Upper lobe of left lung (tissue), 4 donors: ENCODE measurements around the gene TMEM132C.

Source experiments
- CTCF ChIP-seq, 6 experiments: fragments of 450-650 bp in 4 of 6; fragments of 200-600 bp in 2 of 6; sonication (generic) in 2 of 6; IDR thresholded peaks; one replicate each; pipeline ENCODE4 v1.5.1; 2016 to 2019; ENCODE audit warnings: antibody characterized with exemption in 6 of 6
- EP300 ChIP-seq, 4 donors: sonication (generic); formaldehyde crosslinking; IDR thresholded peaks; one replicate each; pipeline ENCODE4 v1.5.1; 2017; ENCODE audit warnings: antibody characterized with exemption in 4 of 4, control low read depth in 2 of 4
- POLR2A ChIP-seq, 4 donors: fragments of 450-650 bp; IDR thresholded peaks; one replicate each; pipeline ENCODE4 v1.5.1; 2016 to 2017; ENCODE audit warnings: antibody characterized with exemption in 4 of 4, mild to moderate bottlenecking in 2 of 4
- POLR2AphosphoS5 ChIP-seq, 2 donors: sonication (generic); formaldehyde crosslinking; IDR thresholded peaks; one replicate each; pipeline ENCODE4 v1.5.1; 2017; ENCODE audit warnings: antibody characterized with exemption in 2 of 2

DNA sequence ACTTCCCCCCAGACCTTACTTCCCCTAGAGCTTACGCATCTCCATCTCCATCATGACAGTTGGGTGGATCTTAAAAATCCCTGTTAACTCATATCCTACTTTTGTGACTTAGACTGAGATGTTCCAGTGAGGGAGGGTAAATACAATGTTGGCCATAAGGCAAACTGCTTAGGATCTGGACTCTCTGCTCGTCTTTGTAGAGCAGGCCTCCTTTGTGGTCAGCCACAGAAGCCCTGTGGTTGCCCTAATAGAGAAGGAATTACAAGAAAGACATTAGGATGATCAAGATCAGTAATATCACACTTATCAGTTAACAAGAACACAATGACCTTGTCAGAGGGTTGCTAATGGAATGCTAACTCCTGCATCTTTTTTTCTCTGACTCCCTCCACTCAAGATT, 52.0 kb downstream of the TMEM132C start:
- TF ChIP-seq POLR2A (IDR thresholded peaks at IDR 0.05): no peak
- TF ChIP-seq CTCF (IDR thresholded peaks at IDR 0.05): no peak
- no peak for TF ChIP-seq EP300 (IDR thresholded peaks at IDR 0.05)
- no peak for TF ChIP-seq POLR2AphosphoS5 (IDR thresholded peaks at IDR 0.05)
